Stimulated activated CD8-positive, alpha-beta memory T cell treated with anti-CD3 and anti-CD28 coated beads, Interleukin-2, amount 100 ng/mL, for 48 hours (primary cell): ENCODE measurements around the gene TNNI3K.
"Not testable (repeated sequence)": the region's sequence is repeated elsewhere in the genome, so short reads cannot be mapped to it uniquely, and the experiment has no call there.

Experiments used
- DNase-seq, 2 donors: peaks; one replicate each; pipeline ENCODE4 v3.0.0-alpha.2; 2020; ENCODE audit warnings: low read depth in 2 of 2

Gene TNNI3K

DNA sequence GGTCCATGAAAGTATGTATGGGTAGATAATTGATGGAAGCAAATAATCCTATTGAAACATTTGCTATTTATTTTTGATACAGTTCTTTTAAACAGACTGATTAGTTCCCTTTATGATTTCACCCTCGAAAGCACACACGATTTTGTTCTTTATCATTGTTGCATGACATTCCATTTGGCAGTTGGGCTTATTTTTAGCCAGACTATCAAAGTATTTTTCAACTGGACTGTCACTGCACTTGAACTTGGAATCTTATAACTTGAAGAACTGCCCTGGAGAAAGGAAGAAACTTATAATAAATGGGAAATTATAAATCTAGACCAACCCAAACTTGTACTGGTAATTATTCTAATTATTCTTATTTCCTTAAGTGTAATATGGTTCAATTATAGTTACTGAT is at the start of gene TNNI3K:
Gene TNNI3K, plus strand, starts transcription at position 235 of the 400 bp plus-strand sequence. Its CDS starts 65 bp downstream, at position 300.
- no peak for DNase-seq

DNA sequence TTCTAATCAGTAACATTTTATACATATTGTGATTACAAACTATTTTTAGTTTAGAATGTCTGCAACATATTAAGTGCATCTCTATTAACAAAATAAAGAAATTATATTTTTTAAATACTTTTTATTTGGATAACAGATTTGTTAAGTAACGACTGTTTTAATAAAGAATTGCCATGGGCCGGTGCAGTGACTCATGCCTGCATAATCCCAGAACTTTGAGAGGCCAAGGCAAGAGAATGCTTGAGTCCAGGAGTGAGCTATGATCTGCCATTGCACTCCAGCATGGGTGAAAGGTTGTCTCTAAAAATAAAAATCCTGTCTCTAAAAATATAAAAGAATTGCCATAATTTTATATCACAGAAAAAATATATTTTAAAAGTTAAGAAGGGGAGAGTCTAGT is 41.3 kb upstream of the TNNI3K start:
- no peak for DNase-seq

- no peak for DNase-seq
Measured at GRCh38 chr1:74195339-74195738, 39.8 kb upstream of the TNNI3K start.

GRCh38 chr1:74197255-74197654 is 37.9 kb upstream of the TNNI3K start:
- no peak for DNase-seq

DNA sequence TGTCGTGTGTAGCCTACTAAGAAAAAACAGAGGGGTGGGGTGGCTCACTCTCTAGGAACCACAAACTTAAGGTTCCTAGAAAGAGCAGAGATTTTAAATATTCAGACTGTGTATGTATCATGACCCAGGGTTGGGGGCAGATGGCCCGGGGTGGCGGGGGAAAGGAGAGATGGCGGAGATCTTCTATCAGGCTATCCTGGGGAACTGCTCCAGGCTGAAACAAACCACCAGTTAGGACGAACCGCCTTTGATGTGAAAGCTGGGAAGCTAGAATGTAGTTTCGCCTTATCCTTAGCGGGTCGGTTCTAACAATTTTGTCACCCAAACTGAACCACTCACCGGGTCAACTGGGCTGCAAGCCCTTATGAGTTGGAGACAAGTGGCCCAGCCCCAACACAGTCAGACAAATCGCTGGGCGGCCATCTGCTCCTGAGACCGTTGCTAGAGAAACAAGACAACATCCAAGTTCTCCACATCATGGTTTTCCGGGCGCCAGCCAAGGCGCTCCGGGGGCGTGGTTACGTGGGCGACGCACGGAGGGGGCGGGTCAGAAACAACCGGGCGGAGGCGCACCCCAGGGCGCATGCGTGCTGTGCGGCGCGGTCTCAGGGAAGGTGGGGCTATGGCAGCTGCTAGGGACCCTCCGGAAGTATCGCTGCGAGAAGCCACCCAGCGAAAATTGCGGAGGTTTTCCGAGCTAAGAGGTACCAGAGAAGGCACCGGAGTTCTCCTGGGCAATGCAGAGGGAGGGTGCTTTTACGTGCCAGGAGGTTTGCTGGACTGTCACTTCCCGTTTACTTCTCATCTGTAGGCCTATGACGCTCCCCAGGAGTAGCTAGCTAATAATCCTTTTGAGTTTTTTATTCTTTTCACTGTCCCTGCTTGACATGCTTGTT is 37.3 kb upstream of the TNNI3K start, which contains the start of the genes FPGT and LRRIQ3:
Gene FPGT, plus strand, starts transcription at position 586 of the 896 bp plus-strand sequence. Its CDS starts 37 bp downstream, at position 623.
Gene LRRIQ3, minus strand, starts transcription at position 520 of the 896 bp plus-strand sequence. CDS start 14,492 bp downstream, outside the sequence.
- peak; percentile 92 to 95 for DNase-seq

- DNase-seq, result no peak
Measured at GRCh38 chr1:74199504-74199903, 35.7 kb upstream of the TNNI3K start.

GRCh38 chr1:74205266-74205665 is 29.9 kb upstream of the TNNI3K start:
- DNase-seq, result no peak

- DNase-seq, result no peak
Measured at GRCh38 chr1:74215229-74215628, 20.0 kb upstream of the TNNI3K start.

GRCh38 chr1:74222701-74223100 is 12.5 kb upstream of the TNNI3K start:
- no peak for DNase-seq

DNA sequence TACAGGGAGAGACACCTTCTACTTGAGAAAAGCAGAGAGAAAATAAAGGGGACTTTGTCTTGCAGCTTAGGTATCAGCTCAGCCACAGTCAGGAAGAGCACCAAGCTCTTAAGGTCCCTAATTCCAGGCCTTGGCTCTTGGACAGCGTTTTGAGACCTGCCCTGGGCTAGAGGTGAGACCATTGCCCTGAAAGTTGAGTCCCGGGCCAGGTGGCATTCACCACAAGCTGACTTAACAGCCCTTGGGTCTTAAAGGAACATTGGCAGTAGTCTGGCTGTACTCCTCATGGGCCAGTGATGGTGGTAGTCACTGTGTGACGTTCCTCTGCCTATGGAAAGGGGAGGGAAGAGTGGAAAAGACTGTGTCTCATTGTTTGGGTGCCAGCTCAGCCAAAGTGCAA is 11.7 kb upstream of the TNNI3K start:
- DNase-seq, result no peak

DNA sequence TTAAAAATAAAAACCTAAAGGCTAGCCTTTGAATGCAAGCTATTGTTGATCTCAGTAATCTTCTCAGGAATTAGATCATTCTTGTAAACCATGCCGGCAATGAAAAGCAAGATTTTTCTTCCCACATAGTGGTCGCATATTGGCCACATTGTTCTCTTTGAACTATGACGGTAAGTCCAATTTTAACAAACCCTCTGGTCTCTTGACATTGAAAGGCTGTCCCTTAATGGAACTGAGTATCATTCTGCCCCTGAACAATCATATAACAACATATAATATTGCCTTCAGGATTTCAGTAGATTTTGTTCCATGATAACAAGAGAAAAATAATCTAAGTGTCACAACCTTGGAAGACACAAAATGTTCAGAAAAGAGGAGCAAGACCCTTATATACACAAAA is 1.3 kb downstream of the TNNI3K start:
- DNase-seq, result no peak

DNA sequence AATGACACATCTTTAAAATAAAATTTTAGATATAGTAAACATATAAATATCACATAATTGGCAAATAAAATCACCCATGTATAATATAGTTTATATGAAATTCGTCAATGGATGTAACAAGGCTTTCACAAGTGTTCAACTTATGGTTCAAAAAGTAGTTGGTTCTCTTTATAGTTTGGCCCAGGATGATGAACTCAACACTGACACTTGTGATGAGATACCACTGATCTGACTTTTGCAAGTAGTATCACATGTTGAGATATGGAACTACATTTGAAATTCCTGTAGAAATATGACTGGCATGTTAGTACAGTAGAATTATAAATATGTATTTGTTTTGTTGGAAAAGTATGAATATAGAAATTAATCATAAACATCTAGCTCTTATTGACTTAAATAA is 1.8 kb downstream of the TNNI3K start:
- DNase-seq, result no peak

- no peak for DNase-seq
Measured at GRCh38 chr1:74237787-74238186, 2.6 kb downstream of the TNNI3K start.

GRCh38 chr1:74245168-74245772 is 10.1 kb downstream of the TNNI3K start:
- no peak for DNase-seq

DNA sequence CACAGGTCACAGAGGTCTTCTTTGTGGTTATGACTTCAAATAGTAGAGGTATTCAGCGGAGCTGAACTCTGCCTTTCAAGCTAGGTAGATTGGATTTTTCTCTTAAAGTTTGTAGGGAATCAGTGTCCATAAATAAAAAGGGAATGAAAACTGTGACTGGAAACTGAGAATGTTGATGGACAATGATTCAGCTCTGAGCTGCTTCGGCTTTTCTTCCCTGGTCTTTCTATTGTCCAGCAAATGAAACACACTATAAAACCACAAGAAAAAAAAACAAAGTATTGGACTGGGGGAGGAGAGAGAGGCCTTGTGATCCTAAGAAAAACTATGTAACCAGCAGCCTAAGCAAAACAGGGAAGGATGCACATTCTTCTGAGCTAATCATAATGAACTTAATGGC is 11.1 kb downstream of the TNNI3K start:
- no peak for DNase-seq

DNA sequence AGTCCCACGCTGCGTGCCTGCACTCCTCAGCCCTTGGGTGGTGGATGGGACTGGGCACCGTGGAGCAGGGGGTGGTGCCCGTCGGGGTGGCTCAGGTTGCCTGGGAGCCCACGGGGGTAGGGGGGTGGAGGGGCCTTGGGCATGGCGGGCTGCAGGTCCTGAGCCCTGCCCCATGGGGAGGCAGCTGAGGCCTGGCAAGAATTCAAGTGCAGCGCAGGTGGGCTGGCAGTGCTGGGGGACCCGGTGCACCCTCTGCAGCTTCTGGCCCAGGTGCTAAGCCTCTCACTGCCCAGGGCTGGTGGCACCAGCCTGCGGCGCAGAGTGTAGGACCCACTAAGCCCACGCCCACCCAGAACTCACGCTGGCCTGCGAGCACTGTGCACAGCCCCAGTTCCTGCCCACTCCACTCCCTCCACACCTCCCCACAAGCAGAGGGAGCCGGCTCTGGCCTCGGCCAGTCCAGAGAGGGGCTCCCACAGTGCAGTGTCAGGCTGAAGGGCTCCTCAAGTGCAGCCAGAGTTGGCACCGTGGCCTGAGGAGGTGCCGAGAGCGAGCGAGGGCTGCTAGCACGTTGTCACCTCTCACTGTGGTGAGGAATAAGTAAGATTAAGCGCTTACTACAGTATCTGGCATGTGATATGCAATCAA is 12.8 kb downstream of the TNNI3K start:
- no peak for DNase-seq

DNA sequence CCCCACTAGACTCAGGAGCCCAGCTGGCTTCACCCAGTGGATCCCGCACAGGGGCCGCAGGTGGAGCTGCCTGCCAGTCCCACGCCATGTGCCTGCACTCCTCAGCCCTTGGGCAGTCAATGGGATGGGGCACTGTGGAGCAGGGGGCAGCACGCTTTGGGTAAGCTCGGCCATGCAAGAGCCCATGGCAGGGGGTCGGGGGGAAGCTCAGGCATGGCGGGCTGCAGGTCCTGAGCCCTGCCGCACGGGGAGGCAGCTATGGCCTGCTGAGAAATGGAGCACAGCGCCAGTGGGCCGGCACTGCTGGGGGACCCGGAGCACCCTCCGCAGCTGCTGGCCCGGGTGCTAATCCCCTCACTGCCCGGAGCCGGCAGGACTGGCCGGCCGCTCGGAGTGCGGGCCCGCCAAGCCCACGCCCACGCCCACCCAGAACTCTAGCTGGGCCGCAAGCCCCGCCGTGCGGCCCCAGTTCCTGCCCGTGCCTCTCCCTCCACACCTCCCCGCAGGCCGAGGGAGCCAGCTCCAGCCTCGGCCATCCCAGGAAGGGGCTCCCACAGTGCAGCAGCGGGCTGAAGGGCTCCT is 18.1 kb downstream of the TNNI3K start:
- not testable (repeated sequence) for DNase-seq

GRCh38 chr1:74266001-74266400 is 30.8 kb downstream of the TNNI3K start:
- no peak for DNase-seq

DNA sequence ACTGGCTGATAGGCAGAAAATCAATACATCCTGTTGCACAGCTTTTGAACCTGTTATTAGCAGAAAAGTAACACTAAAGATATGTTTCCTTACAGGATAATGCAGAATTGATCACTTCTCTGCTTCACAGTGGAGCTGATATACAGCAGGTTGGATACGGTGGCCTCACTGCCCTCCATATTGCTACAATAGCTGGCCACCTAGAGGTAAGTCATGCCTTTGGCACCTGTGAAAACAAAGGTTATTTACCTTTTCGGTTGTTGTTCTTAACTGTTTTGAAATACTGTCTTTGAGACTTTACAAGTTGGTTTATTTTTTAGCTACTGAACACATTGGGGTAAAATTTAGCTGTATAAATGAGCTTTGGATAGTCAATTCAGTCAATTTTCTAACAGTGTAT is 36.3 kb downstream of the TNNI3K start:
- no peak for DNase-seq

GRCh38 chr1:74280642-74281396 is 45.6 kb downstream of the TNNI3K start:
- DNase-seq, result no peak

- DNase-seq, result no peak
Measured at GRCh38 chr1:74286414-74286813, 51.2 kb downstream of the TNNI3K start.
